Uterus (tissue), 4 donors: ENCODE data around the gene VEZF1. TPM values are rescaled to one million over a fixed set of nuclear protein-coding genes. Genes with fewer than 3 reads are reported as not detected.
A peak's percentile ranks its signal among the peaks of the same experiment; 100 is the strongest.

Source experiments
- DNase-seq, 2 donors: peaks; one replicate each; pipeline ENCODE4 v3.0.0-alpha.2; 2019 to 2020
- H3K27ac ChIP-seq, 2 donors: fragments of 200-600 bp; sonication (generic); 1 replicate in 1 of 2; 2 replicates in 1 of 2; pipeline ENCODE4 v1.5.1; 2016 to 2018
- H3K27me3 ChIP-seq, 2 donors: fragments of 200-600 bp; sonication (generic); one replicate each; pipeline ENCODE4 v1.5.1; 2018 to 2019; ENCODE audit warnings: control low read depth in 1 of 2
- H3K36me3 ChIP-seq, 2 donors: fragments of 200-600 bp; sonication (generic); one replicate each; pipeline ENCODE4 v1.5.1; 2019; ENCODE audit warnings: control low read depth in 1 of 2
- H3K4me1 ChIP-seq, 2 donors: fragments of 200-600 bp; sonication (generic); one replicate each; pipeline ENCODE4 v1.5.1; 2018 to 2019; ENCODE audit warnings: control low read depth in 1 of 2
- H3K4me3 ChIP-seq, 2 donors: fragments of 200-600 bp; sonication (generic); 1 replicate in 1 of 2; 2 replicates in 1 of 2; pipeline ENCODE4 v1.5.1; 2018 to 2019; ENCODE audit warnings: mild to moderate bottlenecking in 1 of 2
- H3K9me3 ChIP-seq, 2 donors: fragments of 200-600 bp; sonication (generic); one replicate each; pipeline ENCODE4 v1.5.1; 2019; ENCODE audit warnings: control low read depth in 1 of 2
- POLR2A ChIP-seq, 2 donors: fragments of 450-650 bp; IDR thresholded peaks; one replicate each; pipeline ENCODE4 v1.6.1; 2016; ENCODE audit warnings: antibody characterized with exemption in 2 of 2, mild to moderate bottlenecking in 1 of 2, moderate library complexity in 1 of 2
- intact Hi-C: fragments of 100-400 bp; cut with DNase I; formaldehyde crosslinking; loops from one replicate; pipeline ENCODE4 v1.15.1; 2023; ENCODE audit warnings: low total_unique reads
- total RNA-seq, 4 donors: library from RNA; depleted of rRNA in 3 of 4; stranded (reverse); fragments of >200 nt in 3 of 4; gene quantifications; one replicate each; pipeline versions ENCODE4 v1.1.0 to v1.2.4, GENCODE V29; 2014 to 2023
- TF ChIP-seq, protein P1 (sequence below), 4 experiments: fragments of 200-600 bp in 2 of 4; fragments of 450-650 bp in 2 of 4; sonication (generic) in 2 of 4; IDR thresholded peaks; one replicate each; pipeline ENCODE4 v1.5.1; 2016 to 2019; ENCODE audit warnings: antibody characterized with exemption in 4 of 4, mild to moderate bottlenecking in 2 of 4, moderate library complexity in 1 of 4
- donor health status: DM: yes; HTN: yes; CAD: no.

The VEZF1 gene
- total RNA-seq, 4 donors from 2014 or later = 58.8 to 133 (median 110) TPM

GRCh38 chr17:58002154-58002948 is 14.3 kb upstream of the VEZF1 start:
- H3K36me3 ChIP-seq = no peaks in the 10 kb centered on the region

GRCh38 chr17:58001461-58002124 is 13.5 kb upstream of the VEZF1 start:
- DNase-seq = no peak
- Histone ChIP-seq H3K27me3 (no peaks in the 10 kb centered on the region), H3K9me3 (no peaks in the 10 kb centered on the region), H3K27ac (no peak overlapping the region), H3K4me3 (no peak overlapping the region), H3K4me1 (peaks cover 9 to 22% of the 10 kb centered on the region in 2 donors), H3K36me3 (no peaks in the 10 kb centered on the region)
- intact Hi-C loops = no loop called here
- TF ChIP-seq POLR2A (IDR thresholded peaks at IDR 0.05) = no peak
- TF ChIP-seq, protein P1, sequence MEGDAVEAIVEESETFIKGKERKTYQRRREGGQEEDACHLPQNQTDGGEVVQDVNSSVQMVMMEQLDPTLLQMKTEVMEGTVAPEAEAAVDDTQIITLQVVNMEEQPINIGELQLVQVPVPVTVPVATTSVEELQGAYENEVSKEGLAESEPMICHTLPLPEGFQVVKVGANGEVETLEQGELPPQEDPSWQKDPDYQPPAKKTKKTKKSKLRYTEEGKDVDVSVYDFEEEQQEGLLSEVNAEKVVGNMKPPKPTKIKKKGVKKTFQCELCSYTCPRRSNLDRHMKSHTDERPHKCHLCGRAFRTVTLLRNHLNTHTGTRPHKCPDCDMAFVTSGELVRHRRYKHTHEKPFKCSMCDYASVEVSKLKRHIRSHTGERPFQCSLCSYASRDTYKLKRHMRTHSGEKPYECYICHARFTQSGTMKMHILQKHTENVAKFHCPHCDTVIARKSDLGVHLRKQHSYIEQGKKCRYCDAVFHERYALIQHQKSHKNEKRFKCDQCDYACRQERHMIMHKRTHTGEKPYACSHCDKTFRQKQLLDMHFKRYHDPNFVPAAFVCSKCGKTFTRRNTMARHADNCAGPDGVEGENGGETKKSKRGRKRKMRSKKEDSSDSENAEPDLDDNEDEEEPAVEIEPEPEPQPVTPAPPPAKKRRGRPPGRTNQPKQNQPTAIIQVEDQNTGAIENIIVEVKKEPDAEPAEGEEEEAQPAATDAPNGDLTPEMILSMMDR (IDR thresholded peaks at IDR 0.05) = no peak

More at GRCh38 chr17:58002154-58002948, 14.3 kb upstream of the VEZF1 start:
- H3K27me3 ChIP-seq = no peaks in the 10 kb centered on the region
- TF ChIP-seq POLR2A (IDR thresholded peaks at IDR 0.05) = no peak
- TF ChIP-seq, protein P1 (IDR thresholded peaks at IDR 0.05) = no peak
- no peak for DNase-seq
- intact Hi-C loops = no loop called here
- no peak overlapping the region for H3K27ac ChIP-seq
- peaks cover 9 to 22% of the 10 kb centered on the region in 2 donors for H3K4me1 ChIP-seq
- no peak overlapping the region for H3K4me3 ChIP-seq
- no peaks in the 10 kb centered on the region for H3K9me3 ChIP-seq

DNA sequence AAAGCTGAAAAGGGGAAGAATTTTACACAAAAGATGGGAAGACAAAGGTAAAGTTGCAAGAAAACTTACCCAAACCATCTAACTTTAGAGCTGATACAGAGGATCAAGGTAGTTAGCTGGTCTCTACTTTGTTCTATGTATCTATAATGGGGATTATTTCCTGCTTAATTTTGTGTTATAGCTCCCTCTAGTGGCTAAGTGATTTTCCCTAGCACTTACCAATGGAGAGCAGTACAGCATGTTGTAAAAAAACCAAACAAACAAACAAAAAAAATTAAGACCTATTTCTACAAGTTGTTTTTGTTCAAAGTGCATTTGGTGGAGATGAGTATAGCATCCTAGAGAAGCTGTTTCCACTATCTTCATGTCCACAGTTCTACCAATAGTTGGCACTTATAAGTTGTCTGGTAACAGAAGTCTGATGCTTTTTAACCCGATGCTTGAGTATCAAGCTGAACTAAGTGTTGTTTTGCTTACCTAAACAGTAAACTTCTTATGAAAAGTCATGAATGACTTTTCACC is 11.5 kb upstream of the VEZF1 start:
- no peak for TF ChIP-seq POLR2A (IDR thresholded peaks at IDR 0.05)
- TF ChIP-seq, protein P1 (IDR thresholded peaks at IDR 0.05) = peak; percentile 74 to 81 (median 76)
- DNase-seq = no peak
- no peaks in the 10 kb centered on the region for H3K27me3 ChIP-seq
- no peaks in the 10 kb centered on the region for H3K36me3 ChIP-seq
- H3K27ac ChIP-seq = peak overlapping the region in 1 of 2 donors; percentile 8
- intact Hi-C loops = loop anchor here (2.0 kb wide), 1 partner anchor 143 kb away; no protein-coding TSS in a partner anchor
- H3K4me1 ChIP-seq = peaks cover 9 to 10% of the 10 kb centered on the region in 2 donors
- H3K9me3 ChIP-seq = no peaks in the 10 kb centered on the region
- no peak overlapping the region for H3K4me3 ChIP-seq

- Histone ChIP-seq H3K9me3 (no peaks in the 10 kb centered on the region), H3K4me1 (peaks cover 5 to 9% of the 10 kb centered on the region in 2 donors), H3K4me3 (no peak overlapping the region), H3K36me3 (no peaks in the 10 kb centered on the region), H3K27me3 (no peaks in the 10 kb centered on the region), H3K27ac (peak overlapping the region in 1 of 2 donors; percentile 8)
- intact Hi-C loops = loop anchor here (2.0 kb wide), 1 partner anchor 142 kb away; no protein-coding TSS in a partner anchor
- no peak for DNase-seq
- no peak for TF ChIP-seq POLR2A (IDR thresholded peaks at IDR 0.05)
Measured at GRCh38 chr17:57999010-57999495, 11.0 kb upstream of the VEZF1 start.

DNA sequence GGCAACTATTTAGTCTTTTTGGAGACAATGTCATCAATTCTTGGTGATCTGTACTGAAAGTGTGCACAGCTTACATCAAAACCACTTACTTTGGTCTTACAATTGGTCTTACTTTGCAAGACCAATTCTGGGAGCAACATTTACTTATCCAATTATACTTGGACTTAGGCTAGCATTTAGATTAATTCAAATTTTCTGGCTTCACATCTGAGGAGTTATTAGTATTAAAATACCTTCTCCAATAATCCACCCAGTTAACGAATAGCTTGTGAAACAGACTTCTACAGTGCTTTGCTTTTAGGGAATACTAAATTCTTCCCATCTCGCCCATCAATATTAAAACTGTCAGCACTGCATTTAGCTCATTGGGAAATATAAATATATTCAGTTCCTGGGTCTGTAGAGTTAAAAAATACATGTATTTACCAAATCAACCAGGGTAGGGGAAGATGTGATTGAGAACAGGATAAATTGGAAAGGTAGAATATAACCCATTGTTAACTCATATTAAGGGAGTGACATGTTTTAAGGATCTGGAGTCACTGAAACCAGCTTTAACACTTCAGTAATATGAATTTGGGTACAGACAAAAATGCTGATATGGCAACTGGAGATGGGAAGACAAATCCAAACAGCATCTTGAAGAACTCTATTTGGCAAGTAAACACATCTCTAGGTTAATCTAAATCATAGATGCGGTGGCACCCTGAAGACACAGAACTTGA is 9.2 kb upstream of the VEZF1 start:
- no peaks in the 10 kb centered on the region for H3K36me3 ChIP-seq
- no peaks in the 10 kb centered on the region for H3K27me3 ChIP-seq
- peaks cover 0 to 8% of the 10 kb centered on the region in 2 donors for H3K4me1 ChIP-seq
- TF ChIP-seq, protein P1 (IDR thresholded peaks at IDR 0.05) = no peak
- no peak for TF ChIP-seq POLR2A (IDR thresholded peaks at IDR 0.05)
- no peak for DNase-seq
- intact Hi-C loops = no loop called here
- H3K4me3 ChIP-seq = no peak overlapping the region
- no peaks in the 10 kb centered on the region for H3K9me3 ChIP-seq
- H3K27ac ChIP-seq = no peak overlapping the region
